Heart right ventricle (tissue), 16 donors: Measurements from ENCODE around the gene HSDL2. TPM values are rescaled to one million over a fixed set of nuclear protein-coding genes. Genes with fewer than 3 reads are reported as not detected.
A peak's percentile ranks its signal among the peaks of the same experiment; 100 is the strongest.

Source experiments
- ATAC-seq, 8 donors: fragments of 200-7000 bp; cut with Tn5 transposase; one replicate each; pipeline ENCODE4 v1.9.1; 2020; ENCODE audit warnings: mild to moderate bottlenecking in 8 of 8, moderate library complexity in 8 of 8, moderate number of reproducible peaks in 1 of 8
- DNase-seq, 2 donors: peaks; one replicate each; pipeline ENCODE4 v3.0.0-alpha.2; 2020
- H3K27ac ChIP-seq, 10 donors: fragments of 200-600 bp; sonication (generic) in 2 of 10; one replicate each; pipeline versions ENCODE4 v1.5.0 to v1.8.0; 2020 to 2022; ENCODE audit warnings: mild to moderate bottlenecking in 3 of 10
- H3K27me3 ChIP-seq, 7 donors: fragments of 200-600 bp; one replicate each; pipeline ENCODE4 v1.8.0; 2021 to 2022; ENCODE audit warnings: mild to moderate bottlenecking in 2 of 7
- H3K36me3 ChIP-seq, 9 donors: fragments of 200-600 bp; sonication (generic) in 1 of 9; one replicate each; pipeline versions ENCODE4 v1.5.0 to v1.8.0; 2020 to 2022; ENCODE audit warnings: mild to moderate bottlenecking in 2 of 9
- H3K4me1 ChIP-seq, 9 donors: fragments of 200-600 bp; sonication (generic) in 1 of 9; one replicate each; pipeline versions ENCODE4 v1.5.0 to v1.8.0; 2020 to 2022; ENCODE audit warnings: mild to moderate bottlenecking in 4 of 9
- H3K4me3 ChIP-seq, 10 donors: fragments of 200-600 bp; sonication (generic) in 2 of 10; one replicate each; pipeline versions ENCODE4 v1.5.0 to v1.8.0; 2020 to 2022; ENCODE audit warnings: mild to moderate bottlenecking in 7 of 10, moderate library complexity in 2 of 10
- H3K9me3 ChIP-seq, 11 donors: fragments of 200-600 bp in 10 of 11; sonication (generic) in 2 of 11; one replicate each; pipeline versions ENCODE4 v1.5.0 to v1.8.0; 2013 to 2022; ENCODE audit warnings: mild to moderate bottlenecking in 2 of 11, control low read depth in 1 of 11, moderate library complexity in 1 of 11
- WGBS, 2 donors: extraction: QIAGEN DNeasy Blood & Tissue Kit; methylation state at CpG; one replicate each; pipeline ENCODE4 v1.1.7; 2013; ENCODE audit warnings: inconsistent platforms in 1 of 2; 5-methylcytosine and 5-hydroxymethylcytosine counted together
- intact Hi-C, 10 donors: fragments of 100-400 bp; cut with DNase I; formaldehyde crosslinking; loops; one replicate each; pipeline versions ENCODE4 v1.11.1 to v1.14.2; 2022
- polyA plus RNA-seq, 2 donors: library from polyadenylated mRNA; stranded (reverse); fragments of 200-250 nt; gene quantifications; one replicate each; pipeline ENCODE4 v1.2.3, GENCODE V29; 2013
- total RNA-seq, 10 donors: library from RNA; stranded (reverse); fragmentation: NEBNext Ultra II Directional in 3 of 10; extraction: Animal tissue kit (Norgen Biotek cat#: 25700) in 3 of 10; gene quantifications; one replicate each; pipeline versions ENCODE4 v1.2.1 to v1.2.4, GENCODE V29; 2021 to 2023
- TF ChIP-seq, protein P1 (sequence below), 9 donors: fragments of 200-600 bp; sonication (generic) in 2 of 9; IDR thresholded peaks; one replicate each; pipeline versions ENCODE4 v1.5.0 to v1.8.0; 2021 to 2022; ENCODE audit warnings: antibody characterized with exemption in 9 of 9, mild to moderate bottlenecking in 5 of 9, moderate library complexity in 1 of 9
- donor health status: Arrhythmogenic right ventricular cardiomyopathy.
- donor health status: ischemic (EF 13 %, LVEDD 7.1; RV severe dilation, severe dysfunction).
- donor health status: healthy with polysubstance abuse.
- donor health status: DM: no; HTN: yes; CAD: no.
- donor health status: DM: no; HTN: no; CAD: no.
- donor health status: ischemic (EF 25% LVEDD 6.9; RV normal size, moderate dysfunction).
- donor health status: ischemic (EF 25% LVEDD 5.7; RV mildly dilated, moderate dysfunction).
- donor health status: healthy.
- donor health status: DM: yes; HTN: yes; CAD: no.
- donor health status: Ischemic cardiomyopathy.
- donor health status: ischemic (EF 35%, LVEDD 5.7; RV mildly dilated, moderate dysfunction).
- donor health status: nonischemic (EF 11% LVEDD 7.7; RV severe dilation, severe dysfunction).
- donor health status: DM: yes; HTN: yes; CAD: no.
- donor health status: PGD.
- donor health status: ischemic (EF 29% LVEDD 5.4; RV normal size, mild dysfunction).
- donor health status: nonischemic (EF 23%, LVEDD 6.1; RV moderate dilation, normal function).

HSDL2 gene
- total and polyA plus RNA-seq, 12 donors: 36.6 to 238 (median 190) TPM

DNA sequence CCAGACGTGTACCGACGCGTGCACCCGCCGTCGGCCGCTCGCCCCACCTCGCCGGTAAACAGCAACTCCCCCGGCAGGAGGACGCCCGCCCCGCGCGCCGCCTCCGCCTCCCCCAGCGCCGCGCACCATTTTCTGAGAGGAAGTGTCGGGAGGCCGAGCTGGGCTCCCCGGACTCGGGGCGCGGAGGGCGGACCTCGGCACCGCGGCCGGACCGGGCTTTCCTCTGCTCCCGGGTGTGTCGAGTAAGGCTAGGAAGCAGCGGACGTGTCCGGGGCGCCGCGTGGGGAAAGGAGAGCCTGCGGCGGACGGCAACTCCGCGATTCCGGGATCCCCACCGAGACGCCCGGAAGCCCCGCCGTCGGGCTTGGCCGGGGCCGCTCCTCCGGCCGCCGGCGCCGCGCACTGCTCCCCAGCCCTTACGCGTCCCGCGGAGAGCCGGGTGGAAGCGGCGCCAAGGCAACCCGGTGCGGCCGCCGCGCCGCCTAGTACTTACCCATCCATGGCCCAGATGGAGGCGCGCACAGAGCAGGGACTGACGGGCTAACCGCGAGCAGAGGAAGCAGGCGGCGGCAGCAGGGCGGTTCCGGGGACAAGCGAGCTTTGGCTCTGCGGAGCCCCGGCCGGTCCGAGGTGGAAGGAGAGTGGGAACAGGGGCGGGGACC lies 46.8 kb upstream of the HSDL2 start, which contains the start of gene PTBP3:
PTBP3 (minus strand) TSS at position 643 of the 662 bp plus-strand sequence. CDS start 35,754 bp downstream, outside the sequence.
- peak within 1 kb of the TSS; percentile 98 to 100 (median 99) for H3K27ac ChIP-seq

DNA sequence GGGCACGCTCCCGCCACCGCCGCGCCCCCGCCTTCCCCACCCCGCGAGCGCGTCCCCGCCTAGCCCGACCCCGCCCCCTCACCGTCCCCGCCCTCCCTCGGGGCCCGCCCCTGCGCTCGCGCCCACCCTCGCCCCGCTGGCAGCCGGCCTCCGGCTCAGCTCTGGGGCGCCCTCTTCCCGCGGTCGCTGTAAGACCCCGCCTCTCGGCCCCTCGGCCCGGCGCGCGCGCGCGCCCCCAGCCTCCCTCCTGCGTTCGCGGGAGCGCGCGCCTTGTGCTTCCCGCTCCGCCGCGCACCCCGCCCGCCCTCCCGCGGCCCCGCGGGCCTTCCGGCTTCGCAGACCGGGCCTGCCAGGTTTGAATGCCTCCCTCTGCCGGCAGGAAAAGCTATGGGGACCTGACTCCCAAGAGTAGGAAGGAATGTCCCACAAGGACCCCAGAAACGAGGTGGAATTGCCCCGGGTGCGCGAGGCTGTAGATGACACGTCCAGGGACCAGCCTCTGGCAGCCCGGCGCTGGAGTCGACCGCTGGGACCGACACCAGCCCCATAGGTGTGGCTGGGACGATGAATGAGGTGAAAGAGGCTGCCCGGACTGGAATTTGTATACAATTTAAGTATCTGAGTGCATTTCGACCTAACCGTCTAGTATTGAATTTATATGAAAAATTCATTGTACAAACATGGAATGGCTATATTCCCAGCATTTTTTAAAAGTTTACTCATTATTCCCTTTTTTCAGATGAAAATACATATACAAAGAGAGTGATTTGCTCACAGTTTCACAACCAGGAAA lies 46.1 kb upstream of the HSDL2 start:
- peak overlapping the region; percentile 98 to 100 (median 99) for H3K27ac ChIP-seq
- WGBS, 2 donors: 1% methylated on average over 49 to 72 of the region's 72 CpGs
- intact Hi-C loops: loop anchor here in 6 of 10 donors (2.0 to 10.0 kb wide), 8 partner anchors 159 to 439 kb away; partner anchors contain the start of genes UGCG (in 4 of the 6) and SUSD1 (in 1 of the 6)
- peak overlapping the region; percentile 72 to 99 (median 90) for H3K4me3 ChIP-seq
- ATAC-seq: peak; percentile 94 to 98 (median 97)
- H3K9me3 ChIP-seq: no peaks in the 10 kb centered on the region
- H3K27me3 ChIP-seq: no peaks in the 10 kb centered on the region
- H3K4me1 ChIP-seq: peaks cover 0 to 38% (median 17%) of the 10 kb centered on the region in 9 donors
- peak; percentile 94 to 97 for DNase-seq
- no peaks in the 10 kb centered on the region for H3K36me3 ChIP-seq
- TF ChIP-seq, protein P1, sequence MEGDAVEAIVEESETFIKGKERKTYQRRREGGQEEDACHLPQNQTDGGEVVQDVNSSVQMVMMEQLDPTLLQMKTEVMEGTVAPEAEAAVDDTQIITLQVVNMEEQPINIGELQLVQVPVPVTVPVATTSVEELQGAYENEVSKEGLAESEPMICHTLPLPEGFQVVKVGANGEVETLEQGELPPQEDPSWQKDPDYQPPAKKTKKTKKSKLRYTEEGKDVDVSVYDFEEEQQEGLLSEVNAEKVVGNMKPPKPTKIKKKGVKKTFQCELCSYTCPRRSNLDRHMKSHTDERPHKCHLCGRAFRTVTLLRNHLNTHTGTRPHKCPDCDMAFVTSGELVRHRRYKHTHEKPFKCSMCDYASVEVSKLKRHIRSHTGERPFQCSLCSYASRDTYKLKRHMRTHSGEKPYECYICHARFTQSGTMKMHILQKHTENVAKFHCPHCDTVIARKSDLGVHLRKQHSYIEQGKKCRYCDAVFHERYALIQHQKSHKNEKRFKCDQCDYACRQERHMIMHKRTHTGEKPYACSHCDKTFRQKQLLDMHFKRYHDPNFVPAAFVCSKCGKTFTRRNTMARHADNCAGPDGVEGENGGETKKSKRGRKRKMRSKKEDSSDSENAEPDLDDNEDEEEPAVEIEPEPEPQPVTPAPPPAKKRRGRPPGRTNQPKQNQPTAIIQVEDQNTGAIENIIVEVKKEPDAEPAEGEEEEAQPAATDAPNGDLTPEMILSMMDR (IDR thresholded peaks at IDR 0.05): peak; percentile 35 to 75 (median 59)

More for the DNA sequence above, 46.8 kb upstream of the HSDL2 start, which contains the start of gene PTBP3:
- 0 to 1% methylated on average over 80 to 89 of the region's 90 CpGs for WGBS, 2 donors
- DNase-seq (peak; percentile 77 to 85), ATAC-seq (peak; percentile 72 to 89 (median 76))
- Histone ChIP-seq H3K27me3 (no peaks in the 10 kb centered on the region), H3K4me3 (peak within 1 kb of the TSS; percentile 72 to 99 (median 90)), H3K9me3 (no peaks in the 10 kb centered on the region), H3K36me3 (no peaks in the 10 kb centered on the region), H3K4me1 (peaks cover 0 to 45% (median 18%) of the 10 kb centered on the region in 9 donors)
- intact Hi-C loops: loop anchor here in 6 of 10 donors (2.0 to 10.0 kb wide), 8 partner anchors 158 to 438 kb away; partner anchors contain the start of genes UGCG (in 4 of the 6) and SUSD1 (in 1 of the 6)
- TF ChIP-seq, protein P1 (IDR thresholded peaks at IDR 0.05): no peak

DNA sequence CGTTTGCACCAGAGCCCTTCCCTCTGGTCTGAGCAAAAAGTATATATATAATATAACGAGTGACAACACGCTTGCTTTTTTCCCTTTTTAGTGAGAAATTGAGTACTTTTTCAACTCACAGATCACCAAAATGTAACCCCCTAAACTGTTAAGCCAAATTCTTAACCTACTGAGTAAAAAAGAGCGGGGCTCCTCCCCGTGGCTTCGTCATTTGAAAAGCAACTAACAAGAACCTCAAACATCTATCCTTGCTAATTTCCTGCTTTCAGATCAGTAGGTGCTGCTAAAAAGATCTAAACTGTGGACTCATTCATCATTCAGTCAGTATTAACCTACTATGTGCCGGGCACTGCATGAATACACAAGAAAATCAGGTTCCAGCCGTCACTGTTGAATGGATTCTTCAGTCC lies 45.5 kb upstream of the HSDL2 start:
- H3K4me3 ChIP-seq: peak overlapping the region in 9 of 10 donors; percentile 52 to 97 (median 90)
- 29 to 30% methylated on average over 8 of the region's 8 CpGs for WGBS, 2 donors
- peaks cover 0 to 34% (median 17%) of the 10 kb centered on the region in 9 donors for H3K4me1 ChIP-seq
- no peaks in the 10 kb centered on the region for H3K27me3 ChIP-seq
- TF ChIP-seq, protein P1 (IDR thresholded peaks at IDR 0.05): no peak
- DNase-seq (no peak), ATAC-seq (no peak)
- H3K9me3 ChIP-seq: no peaks in the 10 kb centered on the region
- H3K27ac ChIP-seq: peak overlapping the region in 9 of 10 donors; percentile 85 to 100 (median 99)
- no peaks in the 10 kb centered on the region for H3K36me3 ChIP-seq
- intact Hi-C loops: loop anchor here in 6 of 10 donors (5.0 to 10.0 kb wide), 7 partner anchors 160 to 440 kb away; partner anchors contain the start of genes UGCG (in 3 of the 6) and SUSD1 (in 1 of the 6)

DNA sequence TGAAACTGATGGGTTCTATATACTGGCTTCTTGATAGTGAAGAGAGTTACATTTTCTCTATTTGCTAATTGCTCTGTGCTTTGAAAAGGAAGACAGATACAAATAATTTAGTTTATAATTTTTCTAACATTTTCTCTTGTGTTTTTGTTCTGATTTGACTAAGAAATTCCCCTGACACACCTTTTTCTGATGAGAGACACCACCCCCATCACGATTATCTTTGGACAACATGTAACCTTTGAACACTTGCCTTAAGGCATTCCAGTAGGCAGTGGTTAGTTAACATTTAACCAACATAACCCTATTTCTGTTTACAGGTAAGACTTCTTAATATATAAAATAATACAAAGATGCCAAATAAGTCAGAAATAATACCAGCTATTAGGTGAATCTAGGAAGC lies 42.4 kb upstream of the HSDL2 start:
- H3K27ac ChIP-seq: no peak overlapping the region
- intact Hi-C loops: loop anchor here in 2 of 10 donors (10.0 kb wide), 2 partner anchors 163 to 443 kb away; partner anchors contain the start of genes SUSD1 (in 1 of the 2) and UGCG (in 1 of the 2)
- no peaks in the 10 kb centered on the region for H3K27me3 ChIP-seq
- TF ChIP-seq, protein P1 (IDR thresholded peaks at IDR 0.05): no peak
- H3K4me3 ChIP-seq: no peak overlapping the region
- no peaks in the 10 kb centered on the region for H3K9me3 ChIP-seq
- 74 to 81% methylated on average over 1 of the region's 1 CpG for WGBS, 2 donors
- no peaks in the 10 kb centered on the region for H3K36me3 ChIP-seq
- DNase-seq (no peak), ATAC-seq (no peak)
- H3K4me1 ChIP-seq: peaks cover 0 to 11% (median 6%) of the 10 kb centered on the region in 9 donors
